ENCODE results near the gene VPS37B.
"Not testable (repeated sequence)": the region's sequence is repeated elsewhere in the genome, so short reads cannot be mapped to it uniquely, and the experiment has no call there.

The VPS37B gene

GRCh38 chr12:122895704-122896636 is at the start of gene VPS37B:
TSS of gene VPS37B (minus strand) at chr12:122896124. CDS start at chr12:122896062, 62 bp downstream.
- DNase-seq, result peak; percentile 82

- no peak for DNase-seq
These were observed 49.0 kb upstream of the VPS37B start for GRCh38 chr12:122944605-122945592.

GRCh38 chr12:122943196-122943595 is 47.3 kb upstream of the VPS37B start:
- DNase-seq, result no peak

GRCh38 chr12:122942637-122943036 is 46.7 kb upstream of the VPS37B start:
- DNase-seq, result no peak

GRCh38 chr12:122941351-122941750 is 45.4 kb upstream of the VPS37B start:
- DNase-seq, result not testable (repeated sequence)

GRCh38 chr12:122939125-122939524 is 43.2 kb upstream of the VPS37B start:
- DNase-seq, result no peak

GRCh38 chr12:122937622-122938091 is 41.7 kb upstream of the VPS37B start:
- DNase-seq, result no peak

GRCh38 chr12:122935318-122935717 is 39.4 kb upstream of the VPS37B start:
- no peak for DNase-seq

GRCh38 chr12:122934722-122935121 is 38.8 kb upstream of the VPS37B start:
- DNase-seq, result no peak

- no peak for DNase-seq
These were observed 36.3 kb upstream of the VPS37B start for GRCh38 chr12:122932207-122932606.

GRCh38 chr12:122929812-122930211 is 33.9 kb upstream of the VPS37B start:
- DNase-seq, result no peak

- DNase-seq, result no peak
These were observed 33.2 kb upstream of the VPS37B start for GRCh38 chr12:122929148-122929538.

GRCh38 chr12:122928404-122929147 is 32.7 kb upstream of the VPS37B start:
- no peak for DNase-seq

- no peak for DNase-seq
These were observed 32.0 kb upstream of the VPS37B start for GRCh38 chr12:122927756-122928403.

GRCh38 chr12:122921917-122922316 is 26.0 kb upstream of the VPS37B start:
- DNase-seq, result no peak

- DNase-seq, result no peak
These were observed 24.8 kb upstream of the VPS37B start for GRCh38 chr12:122920687-122921086.

GRCh38 chr12:122918827-122919226 is 22.9 kb upstream of the VPS37B start:
- DNase-seq, result no peak

GRCh38 chr12:122917507-122918121 is 21.7 kb upstream of the VPS37B start:
- DNase-seq, result no peak

GRCh38 chr12:122909442-122910288 is 13.7 kb upstream of the VPS37B start:
- DNase-seq, result no peak

GRCh38 chr12:122908915-122909314 is 13.0 kb upstream of the VPS37B start:
- no peak for DNase-seq

GRCh38 chr12:122905258-122905657 is 9.3 kb upstream of the VPS37B start:
- DNase-seq, result not testable (repeated sequence)
